IPS DF 6.9 (cell line): ENCODE results near the gene TRPM2.
"Not testable (repeated sequence)": the region's sequence is repeated elsewhere in the genome, so short reads cannot be mapped to it uniquely, and the experiment has no call there.

ENCODE experiments used
- DNase-seq: peaks from one replicate; pipeline ENCODE4 v3.0.0-alpha.2; 2013; ENCODE audit warnings: low read depth, low spot score
- H3K27ac ChIP-seq: one replicate; pipeline ENCODE4 v1.5.1; 2013; ENCODE audit warnings: low read length, control low read depth
- H3K27me3 ChIP-seq: 2 replicates; pipeline ENCODE4 v1.6.1; 2013; ENCODE audit warnings: mild to moderate bottlenecking, low read length; ENCODE audit not compliant: control insufficient read depth, insufficient read depth
- H3K36me3 ChIP-seq: 2 replicates; pipeline ENCODE4 v1.6.1; 2013; ENCODE audit warnings: low read length; ENCODE audit not compliant: control insufficient read depth, insufficient read depth
- H3K4me1 ChIP-seq: 2 replicates; pipeline ENCODE4 v1.6.1; 2013; ENCODE audit warnings: low read length; ENCODE audit not compliant: control insufficient read depth, insufficient read depth
- H3K4me3 ChIP-seq: 2 replicates; pipeline ENCODE4 v1.5.1; 2013; ENCODE audit warnings: mild to moderate bottlenecking, low read length
- H3K9me3 ChIP-seq: 2 replicates; pipeline ENCODE4 v1.6.1; 2013; ENCODE audit warnings: low read length, inconsistent platforms; ENCODE audit not compliant: control insufficient read depth, insufficient read depth
- WGBS: extraction: QIAGEN DNeasy Blood & Tissue Kit; methylation state at CpG from one replicate; pipeline ENCODE4 v1.1.7; 2013; ENCODE audit warnings: mixed read lengths, missing lambda C conversion rate; ENCODE audit not compliant: insufficient read length, insufficient coverage; 5-methylcytosine and 5-hydroxymethylcytosine counted together

Gene TRPM2

DNA sequence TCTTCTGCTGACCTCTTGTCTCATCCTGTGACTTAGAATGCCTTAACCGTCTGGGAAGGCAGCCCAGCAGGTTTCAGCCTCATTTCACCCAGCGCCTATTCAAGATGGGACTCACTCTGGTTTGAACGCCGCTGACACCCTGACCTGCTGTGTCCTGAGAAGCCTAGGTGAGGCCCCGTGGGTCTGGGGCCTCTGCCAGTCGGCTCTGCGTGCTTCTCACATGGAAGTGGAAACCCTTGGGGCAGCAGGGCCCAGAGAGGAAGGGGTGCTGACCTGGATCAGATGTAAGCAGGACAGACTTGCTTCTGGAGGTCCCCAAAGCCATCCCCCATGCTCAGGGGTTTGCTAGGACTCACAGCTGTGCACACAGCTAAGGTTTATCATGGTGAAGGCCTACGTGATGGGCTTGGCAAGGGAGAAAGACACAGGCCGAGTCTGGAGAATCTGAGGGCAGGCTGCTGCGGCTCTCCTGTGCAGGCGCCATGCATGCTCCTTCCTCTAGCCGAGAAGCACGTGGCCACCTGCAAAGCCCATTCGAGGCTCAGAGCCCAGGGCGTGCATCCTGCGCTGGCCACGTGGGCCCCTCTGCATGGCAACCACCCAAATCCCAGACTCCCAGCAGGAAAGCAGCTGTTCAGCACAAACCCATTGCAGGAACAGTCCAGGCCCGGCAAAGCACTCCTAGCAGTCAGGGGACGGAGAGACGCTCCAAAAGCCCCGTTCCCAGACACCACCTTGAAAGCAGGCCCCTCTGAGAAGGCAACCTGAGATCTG is 3.8 kb downstream of the TRPM2 start:
- no peak for DNase-seq
- no peaks in the 10 kb centered on the region for H3K27me3 ChIP-seq

DNA sequence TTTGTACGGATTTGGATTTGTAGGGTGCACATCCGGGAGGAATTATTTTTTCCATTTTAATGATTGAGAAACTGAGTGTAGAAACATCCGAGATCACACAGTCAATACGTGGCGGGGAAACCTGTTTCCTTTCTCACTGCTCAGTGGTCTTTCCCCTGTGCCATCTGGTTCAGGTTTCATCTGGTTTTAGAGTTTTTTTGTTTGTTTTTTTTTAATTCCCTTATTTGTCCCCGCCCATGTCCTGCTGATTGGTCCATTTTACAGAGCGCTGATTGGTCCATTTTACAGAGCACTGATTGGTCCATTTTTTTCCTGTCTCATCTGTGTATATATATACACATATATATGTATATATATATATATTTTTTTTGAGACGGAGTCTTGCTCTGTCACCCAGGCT is 6.0 kb downstream of the TRPM2 start:
- Histone ChIP-seq H3K27me3 (no peaks in the 10 kb centered on the region), H3K36me3 (no peaks in the 10 kb centered on the region), H3K4me3 (no peak overlapping the region), H3K9me3 (no peaks in the 10 kb centered on the region), H3K27ac (no peak overlapping the region), H3K4me1 (no peaks in the 10 kb centered on the region)
- DNase-seq: no peak
- no CpG with 5 or more reads among the region's 8 CpGs for WGBS

More for the DNA sequence above, 3.8 kb downstream of the TRPM2 start:
- Histone ChIP-seq H3K9me3 (no peaks in the 10 kb centered on the region), H3K4me3 (no peak overlapping the region), H3K36me3 (no peaks in the 10 kb centered on the region), H3K4me1 (no peaks in the 10 kb centered on the region), H3K27ac (no peak overlapping the region)
- WGBS: no CpG with 5 or more reads among the region's 21 CpGs

DNA sequence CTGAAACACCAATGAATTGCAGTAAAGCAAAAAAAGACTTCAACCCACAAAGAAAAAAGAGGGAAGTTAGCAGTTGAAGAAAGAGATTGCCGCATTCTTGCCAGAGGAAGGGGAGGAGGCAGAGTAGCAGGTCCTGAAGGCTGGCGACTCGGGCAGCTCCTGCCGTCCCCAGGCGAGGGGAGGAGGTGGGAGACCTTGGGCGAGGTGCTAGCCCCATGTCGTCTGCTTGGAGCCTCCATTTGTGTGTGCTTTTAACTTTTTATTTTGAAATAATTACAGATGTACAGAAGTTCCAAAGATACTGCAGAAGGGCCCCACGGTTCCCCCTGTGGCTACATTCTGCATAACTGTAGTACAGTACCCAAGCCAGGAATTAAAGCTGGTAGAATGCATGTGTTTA is 6.7 kb downstream of the TRPM2 start:
- no peaks in the 10 kb centered on the region for H3K9me3 ChIP-seq
- DNase-seq: no peak
- H3K27ac ChIP-seq: no peak overlapping the region
- no peaks in the 10 kb centered on the region for H3K36me3 ChIP-seq
- H3K4me3 ChIP-seq: no peak overlapping the region
- no peaks in the 10 kb centered on the region; the same call in 1 of the 2 replicates for H3K4me1 ChIP-seq
- H3K27me3 ChIP-seq: no peaks in the 10 kb centered on the region
- no CpG with 5 or more reads among the region's 8 CpGs for WGBS

DNA sequence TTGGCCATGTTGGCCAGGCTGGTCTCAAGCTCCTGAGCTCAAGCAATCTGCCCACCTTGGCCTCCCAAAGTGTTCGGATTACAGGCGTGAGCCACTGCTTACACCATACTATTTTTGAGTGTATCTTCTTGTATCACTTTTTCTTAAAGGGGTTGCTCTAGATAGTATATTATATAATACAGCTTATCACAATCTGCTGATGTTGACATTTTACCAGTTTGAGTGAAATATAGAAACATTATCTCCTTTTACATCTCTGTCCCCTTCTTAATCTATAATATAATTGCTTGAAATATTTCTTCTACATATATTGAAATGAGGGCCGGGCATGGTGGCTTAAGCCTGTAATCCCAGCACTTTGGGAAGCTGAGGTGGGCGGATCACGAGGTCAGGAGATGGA is 8.5 kb downstream of the TRPM2 start:
- H3K4me1 ChIP-seq, H3K27ac ChIP-seq, H3K9me3 ChIP-seq, H3K27me3 ChIP-seq, H3K4me3 ChIP-seq, DNase-seq, H3K36me3 ChIP-seq: not testable (repeated sequence)
- no CpG with 5 or more reads among the region's 5 CpGs for WGBS

DNA sequence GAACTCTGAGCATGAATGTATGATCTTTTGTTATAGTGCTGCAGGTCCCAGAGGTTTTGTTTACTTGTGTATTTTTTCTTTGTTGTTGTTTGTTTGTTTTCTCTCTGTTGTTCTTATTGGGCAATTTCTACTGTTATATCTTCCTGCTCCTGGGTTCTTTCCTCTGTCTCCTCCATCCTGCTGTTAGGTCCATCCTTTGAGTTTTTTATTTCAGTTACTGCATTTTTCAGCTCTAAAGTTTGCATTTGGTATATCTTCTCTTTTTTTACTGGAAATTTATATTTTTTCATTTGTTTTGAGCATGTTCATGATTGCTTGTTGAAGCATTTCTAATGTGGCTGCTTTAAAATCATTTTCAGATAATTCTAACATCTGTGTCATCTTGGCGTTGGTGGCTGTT is 9.9 kb downstream of the TRPM2 start:
- no peaks in the 10 kb centered on the region for H3K9me3 ChIP-seq
- no peaks in the 10 kb centered on the region; the same call in 1 of the 2 replicates for H3K4me1 ChIP-seq
- no peaks in the 10 kb centered on the region for H3K36me3 ChIP-seq
- WGBS: no CpG with 5 or more reads among the region's 1 CpG
- no peak overlapping the region for H3K4me3 ChIP-seq
- DNase-seq: no peak
- H3K27ac ChIP-seq: no peak overlapping the region
- no peaks in the 10 kb centered on the region for H3K27me3 ChIP-seq

DNA sequence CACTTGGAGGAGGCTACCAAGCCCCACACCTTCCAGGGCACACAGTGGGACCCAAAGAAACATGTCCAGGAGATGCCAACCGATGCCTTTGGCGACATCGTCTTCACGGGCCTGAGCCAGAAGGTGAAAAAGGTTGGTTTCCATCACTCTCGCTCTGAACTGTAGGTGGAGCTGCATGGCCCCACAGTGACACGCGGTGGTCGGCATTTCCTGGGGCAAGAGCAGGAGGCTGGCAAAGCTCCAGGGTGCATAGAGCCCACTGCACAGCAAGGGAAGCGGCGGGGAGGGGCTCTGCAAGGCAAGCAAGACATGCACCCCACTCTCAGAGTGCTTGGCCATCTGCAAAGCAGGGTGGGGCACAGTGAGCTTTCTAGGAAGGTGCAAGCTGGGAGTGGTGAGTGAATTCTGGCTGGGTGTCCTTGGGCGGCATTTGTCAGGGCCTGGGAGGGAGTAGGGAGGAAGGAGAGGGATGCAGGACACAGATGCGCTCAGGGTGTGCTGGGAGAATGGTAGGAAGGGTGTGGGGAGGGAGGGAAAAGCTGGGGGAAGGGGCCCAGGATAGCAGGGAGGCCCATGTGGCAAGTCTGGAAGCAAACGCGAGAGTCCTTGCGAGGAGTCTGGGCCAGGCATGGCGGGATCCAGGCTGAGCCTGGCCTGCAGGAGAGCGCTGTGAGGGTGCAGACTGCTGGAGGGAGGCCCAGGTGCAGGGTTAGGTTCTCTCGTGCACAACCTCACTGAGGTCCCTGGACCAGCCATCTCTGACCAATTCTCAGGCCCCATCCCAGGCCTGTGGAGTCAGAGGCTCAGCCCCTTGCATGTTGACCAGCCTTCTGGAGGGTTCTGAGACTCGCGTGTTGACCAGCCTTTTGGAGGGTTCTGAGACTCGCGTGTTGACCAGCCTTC is 11.0 kb downstream of the TRPM2 start:
- H3K36me3 ChIP-seq: no peaks in the 10 kb centered on the region
- DNase-seq: no peak
- H3K4me1 ChIP-seq: peaks cover 2% of the 10 kb centered on the region; the same call in 1 of the 2 replicates
- H3K9me3 ChIP-seq: no peaks in the 10 kb centered on the region
- no peak overlapping the region for H3K4me3 ChIP-seq
- no peaks in the 10 kb centered on the region for H3K27me3 ChIP-seq
- H3K27ac ChIP-seq: no peak overlapping the region
- WGBS: no CpG with 5 or more reads among the region's 22 CpGs

DNA sequence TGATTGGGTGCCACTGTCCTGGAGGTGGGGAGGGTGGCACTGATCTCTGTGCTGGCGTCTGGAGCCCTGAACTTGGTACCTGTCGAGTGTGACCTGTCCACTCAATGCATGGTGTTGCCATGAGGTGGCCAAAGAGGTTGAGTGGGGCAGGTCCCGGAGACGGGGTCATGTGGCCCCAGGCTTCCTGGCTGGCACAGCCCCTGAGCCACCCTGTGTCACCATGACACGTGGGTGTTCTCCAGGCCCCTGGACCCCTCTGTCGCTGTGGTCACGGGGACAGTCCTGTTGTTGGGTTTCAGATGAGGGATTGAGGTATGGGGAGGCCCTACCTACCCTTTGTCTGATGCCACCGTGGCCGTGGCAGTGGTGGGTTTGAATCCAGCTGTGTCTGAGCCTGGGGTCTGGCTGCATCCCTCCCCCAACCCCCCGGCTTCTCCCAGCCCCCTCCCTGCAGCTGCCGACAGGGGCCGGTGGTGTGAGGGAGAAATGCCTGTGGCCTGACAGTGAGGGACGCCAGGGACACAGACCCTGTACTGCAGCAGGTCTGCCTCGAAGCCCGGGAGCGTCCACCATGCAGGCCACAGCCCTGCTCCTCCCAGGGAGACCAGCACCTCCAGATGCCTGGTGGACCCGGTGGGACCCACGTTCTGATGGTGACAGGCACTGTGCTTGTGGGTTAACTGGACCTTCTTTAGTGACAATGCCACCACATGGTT is 12.0 kb downstream of the TRPM2 start:
- WGBS: no CpG with 5 or more reads among the region's 18 CpGs
- H3K9me3 ChIP-seq: no peaks in the 10 kb centered on the region
- no peak overlapping the region for H3K4me3 ChIP-seq
- no peak for DNase-seq
- H3K36me3 ChIP-seq: no peaks in the 10 kb centered on the region
- H3K27me3 ChIP-seq: no peaks in the 10 kb centered on the region; the same call in 1 of the 2 replicates
- H3K4me1 ChIP-seq: peaks cover 3% of the 10 kb centered on the region; the same call in 1 of the 2 replicates
- no peak overlapping the region for H3K27ac ChIP-seq

DNA sequence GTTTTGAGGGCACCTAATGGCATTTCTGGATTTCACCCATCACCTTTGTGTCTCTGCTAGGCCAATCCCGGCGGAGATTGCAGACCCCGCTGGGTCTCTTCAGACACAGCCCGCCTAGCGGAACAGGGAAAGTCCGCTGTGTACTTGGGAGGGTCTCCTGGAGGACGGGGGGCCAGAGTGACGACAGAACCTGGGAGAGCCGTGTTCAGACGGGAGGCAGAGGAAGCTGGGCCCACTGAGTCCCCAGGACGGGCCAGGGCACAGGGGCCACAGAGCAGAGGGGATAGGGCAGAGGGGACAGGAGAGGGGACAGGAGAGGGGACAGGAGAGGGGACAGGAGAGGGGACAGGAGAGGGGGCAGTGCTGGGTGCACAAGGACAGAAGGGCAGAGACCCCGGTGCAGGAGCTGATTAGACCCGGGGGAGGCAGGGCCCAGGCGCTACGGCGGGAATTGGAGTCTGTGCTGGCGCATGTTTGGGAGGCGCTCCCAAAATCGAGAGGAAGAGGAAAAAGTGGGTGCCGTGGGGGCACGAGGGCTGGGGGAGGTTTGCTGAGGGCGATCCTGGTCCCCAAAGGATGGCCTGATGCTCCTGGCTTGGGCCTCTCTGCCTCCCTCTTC is 12.7 kb downstream of the TRPM2 start:
- WGBS: no CpG with 5 or more reads among the region's 22 CpGs
- H3K9me3 ChIP-seq: no peaks in the 10 kb centered on the region
- H3K36me3 ChIP-seq: no peaks in the 10 kb centered on the region
- H3K4me1 ChIP-seq: peaks cover 3% of the 10 kb centered on the region; the same call in 1 of the 2 replicates
- no peaks in the 10 kb centered on the region; the same call in 1 of the 2 replicates for H3K27me3 ChIP-seq
- DNase-seq: no peak
- no peak overlapping the region for H3K4me3 ChIP-seq
- no peak overlapping the region for H3K27ac ChIP-seq

DNA sequence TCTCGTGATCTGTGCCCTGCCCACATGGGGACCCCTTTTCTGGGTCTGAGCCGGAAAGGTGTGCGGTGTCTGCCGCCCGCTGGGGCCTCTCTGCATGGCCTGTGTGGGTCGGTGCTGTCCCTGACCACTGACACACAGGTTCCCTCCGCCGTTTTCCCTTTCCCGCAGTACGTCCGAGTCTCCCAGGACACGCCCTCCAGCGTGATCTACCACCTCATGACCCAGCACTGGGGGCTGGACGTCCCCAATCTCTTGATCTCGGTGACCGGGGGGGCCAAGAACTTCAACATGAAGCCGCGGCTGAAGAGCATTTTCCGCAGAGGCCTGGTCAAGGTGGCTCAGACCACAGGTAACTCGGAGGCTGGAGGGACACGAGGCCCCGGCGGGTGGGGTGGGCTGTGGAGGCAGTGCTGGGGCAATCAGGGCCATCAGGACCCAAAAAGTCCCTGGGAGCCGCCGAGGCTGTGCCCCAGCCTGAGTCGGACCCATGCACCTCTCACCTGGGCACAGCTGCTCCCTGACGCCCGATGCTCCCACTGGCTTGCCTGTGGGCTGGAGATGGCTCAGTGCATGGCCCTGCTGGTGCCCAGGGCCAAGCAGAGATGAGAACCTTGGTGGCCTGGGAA is 13.3 kb downstream of the TRPM2 start:
- H3K36me3 ChIP-seq: no peaks in the 10 kb centered on the region
- no peaks in the 10 kb centered on the region for H3K9me3 ChIP-seq
- no peak for DNase-seq
- no peak overlapping the region for H3K27ac ChIP-seq
- peaks cover 3% of the 10 kb centered on the region; the same call in 1 of the 2 replicates for H3K4me1 ChIP-seq
- no peak overlapping the region for H3K4me3 ChIP-seq
- H3K27me3 ChIP-seq: no peaks in the 10 kb centered on the region; the same call in 1 of the 2 replicates
- no CpG with 5 or more reads among the region's 28 CpGs for WGBS
